Subcutaneous adipose tissue (tissue), 4 donors: ENCODE data around the gene SIK2. TPM values are rescaled to one million over a fixed set of nuclear protein-coding genes. Genes with fewer than 3 reads are reported as not detected.

Experiments
- CTCF ChIP-seq: fragments of 450-650 bp; IDR thresholded peaks from one replicate; pipeline ENCODE4 v1.5.1; 2016; ENCODE audit warnings: low read depth, mild to moderate bottlenecking, control low read depth, antibody characterized with exemption, moderate library complexity
- total RNA-seq, 4 donors: library from RNA; depleted of rRNA; stranded (reverse); fragments of >200 nt; gene quantifications; one replicate each; pipeline ENCODE4 v1.1.0, GENCODE V29; 2016

Gene SIK2
- total RNA-seq, 4 donors from 2014 or later, result 75.8 to 113 (median 101) TPM

GRCh38 chr11:111663820-111664219, 61.6 kb downstream of the SIK2 start:
- no peak for TF ChIP-seq CTCF

DNA sequence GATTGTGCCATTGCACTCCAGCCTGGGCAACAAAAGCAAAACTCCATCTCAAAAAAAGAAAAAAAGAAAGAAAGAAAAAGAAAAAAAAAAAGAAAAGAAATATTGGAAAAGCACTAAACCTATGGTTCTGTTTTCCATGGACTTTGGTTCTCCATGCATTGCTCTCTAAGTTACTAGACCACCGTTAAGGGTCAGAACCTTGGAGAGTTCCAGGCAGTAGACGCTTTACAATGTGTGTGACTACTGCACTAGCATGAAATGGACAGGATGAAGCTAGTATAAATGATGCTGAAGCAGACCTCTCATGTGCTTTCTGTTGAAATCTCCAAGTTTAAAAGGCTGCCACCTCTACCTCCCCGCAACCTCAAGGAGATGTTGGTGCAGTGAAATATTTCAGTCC, 63.5 kb downstream of the SIK2 start:
- no peak for TF ChIP-seq CTCF

- no peak for TF ChIP-seq CTCF
Observed at GRCh38 chr11:111668980-111669379, 66.7 kb downstream of the SIK2 start.

DNA sequence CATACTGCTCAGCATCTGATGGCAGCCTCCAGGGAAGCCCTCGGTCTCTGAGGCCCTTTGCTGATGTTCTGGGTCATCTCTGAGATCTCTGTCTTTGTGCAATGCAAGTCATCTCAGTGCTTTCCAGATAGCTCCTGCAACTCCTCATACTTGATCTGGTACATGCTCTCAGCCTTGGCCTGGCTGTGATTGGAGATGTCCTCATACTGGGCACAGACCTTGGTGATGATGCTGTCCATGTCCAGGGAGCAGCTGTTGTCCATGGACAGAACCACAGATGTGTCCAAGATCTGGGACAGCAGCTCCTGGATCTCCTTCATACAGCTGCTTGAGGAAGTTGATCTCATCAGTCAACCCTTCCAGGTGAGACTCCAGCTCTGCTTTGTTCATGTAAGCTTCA, 69.1 kb downstream of the SIK2 start:
- no peak for TF ChIP-seq CTCF

DNA sequence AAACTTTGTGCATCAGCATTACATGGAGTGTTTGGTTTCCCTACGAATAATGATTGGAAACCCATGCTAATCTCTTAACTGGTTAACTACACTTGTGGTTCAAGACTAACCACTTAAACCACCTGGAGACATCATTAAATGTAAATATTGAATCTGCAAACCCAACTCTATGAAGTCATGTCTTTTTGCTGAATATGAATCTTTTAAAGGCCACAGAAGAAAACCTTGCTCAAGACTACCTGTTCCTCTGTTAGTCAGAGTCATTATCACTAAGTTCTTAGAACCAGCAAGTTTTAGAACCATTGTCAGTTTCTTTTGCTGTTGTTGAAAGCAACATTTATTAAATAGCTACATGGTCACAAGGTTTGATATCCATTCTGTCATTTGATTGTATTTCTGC, 70.7 kb downstream of the SIK2 start:
- no peak for TF ChIP-seq CTCF

GRCh38 chr11:111674941-111675340, 72.7 kb downstream of the SIK2 start:
- no peak for TF ChIP-seq CTCF

DNA sequence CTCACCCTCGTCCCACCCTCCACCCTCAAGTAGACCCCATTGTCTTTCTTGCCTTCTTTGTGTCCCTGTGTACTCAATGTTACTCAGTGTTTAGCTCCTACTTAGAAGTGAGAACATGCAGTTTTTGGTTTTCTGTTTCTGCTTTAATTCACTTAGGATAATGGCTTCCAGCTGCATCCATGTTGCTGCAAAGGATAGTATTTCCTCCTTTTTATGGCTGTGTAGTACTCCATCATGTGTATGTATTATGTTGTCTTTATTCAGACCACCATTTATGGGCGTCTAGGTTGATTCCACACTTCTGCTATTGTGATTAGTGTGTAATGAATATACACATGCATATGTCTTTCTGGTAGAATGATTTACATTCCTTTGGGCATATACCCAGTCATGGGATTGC, 73.6 kb downstream of the SIK2 start:
- no peak for TF ChIP-seq CTCF
